Fibroblast of skin of left biceps (primary cell): Measurements from ENCODE around the gene TGFA.

ENCODE experiments used
- DNase-seq, 2 experiments: peaks; one replicate each; pipeline ENCODE4 v3.0.0-alpha.2; 2013; ENCODE audit warnings: low read depth in 2 of 2

TGFA gene

DNA sequence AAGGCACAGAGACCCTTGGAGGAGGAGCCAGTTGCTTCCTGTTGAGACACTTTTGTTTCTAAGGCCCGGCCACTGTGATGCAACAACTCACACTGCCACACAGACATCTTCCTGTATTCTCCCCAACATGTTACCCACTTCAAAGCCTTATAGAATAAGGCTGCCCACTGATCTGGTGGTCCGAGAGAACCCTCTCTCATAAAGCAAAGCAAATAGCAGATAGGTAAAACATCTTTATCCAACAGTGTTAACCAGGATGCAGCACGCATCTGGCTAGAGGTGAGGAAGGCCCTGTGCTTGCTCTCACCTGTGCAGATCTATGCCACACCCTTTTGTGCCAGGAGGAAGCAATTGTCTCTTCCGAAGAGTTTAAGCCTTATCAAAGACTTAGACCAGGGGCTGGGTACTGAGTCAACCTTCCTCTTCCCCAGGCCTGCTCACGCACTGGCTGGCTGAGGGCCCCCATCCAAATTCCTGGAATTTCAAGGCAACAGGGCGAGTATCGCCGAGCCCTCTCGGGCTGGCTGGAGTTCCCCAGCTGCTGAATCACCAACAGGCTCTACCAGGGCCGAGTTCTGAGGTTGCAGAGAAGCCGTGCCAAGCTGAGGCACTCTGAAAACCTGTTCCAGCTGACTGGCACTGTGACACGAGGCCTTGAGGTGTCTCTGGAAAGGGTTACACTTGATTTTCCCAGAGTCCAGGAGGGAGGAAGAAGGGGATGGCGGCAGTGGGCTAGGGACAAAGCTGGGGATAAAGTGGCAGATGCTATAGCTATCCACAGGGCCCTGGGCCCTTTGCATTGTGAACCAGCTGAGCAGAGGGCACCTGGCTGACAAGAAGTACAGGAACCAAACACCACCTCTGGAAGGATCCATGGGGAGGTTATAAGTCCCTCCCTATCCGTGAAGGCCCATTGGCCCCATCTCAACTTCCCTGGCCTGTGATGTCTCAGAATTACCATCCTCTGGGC, 29.3 kb downstream of the TGFA start:
- DNase-seq: peak in 1 of 2 experiments; percentile 25

DNA sequence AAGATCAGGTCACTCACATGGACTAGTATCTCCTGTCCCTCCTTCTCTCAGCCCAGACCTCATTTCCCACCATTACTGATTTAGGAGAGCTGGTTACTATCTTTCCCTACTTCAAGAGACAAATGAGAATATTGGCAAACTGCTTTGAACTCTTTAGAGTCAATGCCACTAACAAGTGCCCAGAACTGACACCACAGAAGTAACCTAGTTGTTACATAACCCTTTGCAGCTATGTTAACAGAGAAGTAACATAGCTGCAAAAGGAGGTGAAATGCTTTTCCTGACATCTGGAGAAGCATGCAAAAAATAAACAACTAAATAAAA, 30.0 kb downstream of the TGFA start:
- DNase-seq: no peak

DNA sequence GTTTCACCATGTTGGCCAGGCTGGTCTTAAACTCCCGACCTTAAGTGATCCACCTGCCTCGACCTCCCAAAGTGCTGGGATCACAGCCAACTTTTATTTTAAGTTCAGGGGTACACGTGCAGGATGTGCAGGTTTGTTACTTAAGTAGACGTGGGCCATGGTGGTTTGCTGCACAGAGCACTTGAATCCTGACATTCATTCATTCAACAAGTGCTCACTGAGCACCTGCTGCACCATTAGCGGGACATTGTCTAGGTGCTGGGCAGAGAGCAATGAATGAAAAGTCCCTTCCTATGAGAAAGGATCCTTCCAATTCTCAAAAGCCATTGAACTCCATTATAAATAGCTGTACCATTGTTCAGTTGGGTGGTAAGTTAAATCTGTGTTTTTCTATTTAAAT, 31.0 kb downstream of the TGFA start:
- DNase-seq: no peak

DNA sequence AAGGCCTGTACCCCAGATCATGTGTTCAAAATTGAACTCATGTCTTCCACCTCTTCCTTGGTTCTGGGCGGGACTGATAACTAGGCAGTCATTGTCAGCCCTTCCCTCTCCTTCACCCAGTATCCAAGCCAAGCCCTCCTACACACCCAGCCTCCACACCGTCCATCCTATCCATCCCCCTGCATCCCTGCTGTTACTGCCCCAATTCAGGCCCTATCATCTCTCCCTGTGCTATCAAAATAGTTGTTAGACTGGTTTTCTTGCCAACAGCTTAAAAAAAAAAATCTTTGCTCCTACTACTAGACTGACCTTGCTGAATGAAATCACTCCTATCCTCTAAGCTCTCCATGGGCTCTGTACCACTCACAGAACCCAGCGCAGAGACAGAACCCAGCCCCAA, 32.8 kb downstream of the TGFA start:
- DNase-seq: no peak

DNA sequence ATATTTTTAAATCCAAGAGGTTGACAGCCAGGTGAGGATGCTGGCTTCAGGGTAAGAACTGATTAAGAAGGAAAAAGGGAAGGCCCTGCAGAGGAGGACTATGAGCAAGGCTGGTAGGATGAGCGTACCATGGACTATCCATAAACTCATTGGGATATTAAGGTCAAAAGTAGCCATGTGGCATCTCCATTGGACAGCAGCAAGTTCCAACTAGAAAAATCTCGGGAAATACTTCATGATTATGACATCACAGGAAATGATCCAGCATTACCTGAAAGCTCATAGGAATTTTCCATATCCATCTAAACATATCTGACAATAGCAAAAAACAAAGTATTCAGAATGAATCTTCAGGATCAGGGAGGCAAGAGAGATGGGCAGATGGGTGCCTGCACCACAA, 34.2 kb downstream of the TGFA start:
- no peak for DNase-seq

DNA sequence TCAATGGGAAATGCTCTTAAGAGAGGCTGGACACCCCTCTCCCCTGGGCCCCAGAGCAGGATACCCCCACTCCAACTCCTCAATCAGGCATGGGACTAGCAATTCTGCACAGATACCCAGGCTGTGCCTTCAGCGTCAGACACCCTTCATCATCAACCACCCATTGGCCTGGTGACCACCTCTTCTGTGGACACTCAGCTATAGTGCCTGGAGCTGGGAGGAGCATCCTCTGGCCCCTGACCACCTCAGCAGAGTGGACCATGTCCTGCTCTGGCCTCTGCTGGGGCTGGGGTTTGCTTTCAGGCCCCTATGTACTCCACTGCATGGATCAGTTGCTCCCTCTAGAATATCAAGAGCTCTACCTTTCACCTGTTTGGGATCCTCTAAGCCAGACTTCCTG, 35.1 kb downstream of the TGFA start:
- no peak for DNase-seq

DNA sequence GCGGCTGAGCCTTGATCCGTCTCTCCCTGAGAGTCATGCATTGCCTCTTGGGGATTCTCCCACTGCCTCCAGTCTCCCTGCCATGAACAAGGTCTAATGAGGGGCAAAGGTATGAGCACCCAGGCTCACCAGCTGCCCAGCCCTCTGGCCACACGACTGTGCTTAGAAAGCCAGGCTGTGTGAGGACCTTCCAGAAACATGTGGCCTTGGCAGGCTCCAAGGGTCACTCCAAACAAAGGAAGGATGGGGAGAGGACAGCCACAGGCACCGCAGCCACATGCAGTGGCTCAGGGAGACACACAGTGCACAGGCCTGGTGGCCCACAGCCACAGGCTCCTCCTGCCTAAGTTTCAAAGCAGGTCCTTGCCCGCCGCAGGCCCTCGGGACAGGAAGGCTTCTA, 35.8 kb downstream of the TGFA start:
- DNase-seq: no peak

DNA sequence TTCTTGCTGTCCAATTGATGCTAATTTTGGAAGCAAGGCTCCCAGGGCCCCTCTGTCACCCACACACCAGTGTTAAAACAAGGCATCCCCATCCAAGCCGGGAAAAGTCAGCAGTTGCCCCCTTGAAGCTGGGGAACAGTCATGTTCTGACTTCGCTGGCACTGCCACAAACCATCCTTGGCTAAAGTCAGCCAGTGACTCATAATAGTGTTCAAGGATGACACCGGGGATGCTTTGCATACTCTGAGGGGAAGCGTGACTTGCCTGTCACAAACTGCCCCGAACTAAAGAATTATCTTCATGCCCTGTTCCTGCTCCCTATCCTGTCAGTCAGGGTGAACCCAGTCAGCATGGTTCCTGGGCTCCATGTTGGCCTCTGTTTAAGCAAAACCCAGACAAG, 37.0 kb downstream of the TGFA start:
- no peak for DNase-seq

DNA sequence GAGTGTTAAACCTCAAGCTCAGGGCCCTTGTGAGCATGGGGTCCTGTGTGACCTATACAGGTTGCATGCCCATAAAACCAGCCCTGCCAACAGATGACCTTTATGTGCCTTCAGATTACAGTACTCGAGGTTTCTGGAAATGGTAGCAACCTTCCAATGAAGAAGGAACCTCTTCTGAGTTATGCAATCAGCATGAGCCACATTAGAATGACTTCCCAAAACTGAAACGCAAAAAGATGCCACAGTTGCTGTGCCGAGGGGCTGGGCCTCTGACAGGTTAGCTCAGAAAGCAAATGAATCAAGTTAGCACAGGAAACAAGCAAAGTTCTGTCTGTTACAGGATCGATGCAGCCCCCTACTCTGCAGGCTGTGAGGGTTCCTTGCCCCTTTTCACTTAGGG, 37.7 kb downstream of the TGFA start:
- no peak for DNase-seq

DNA sequence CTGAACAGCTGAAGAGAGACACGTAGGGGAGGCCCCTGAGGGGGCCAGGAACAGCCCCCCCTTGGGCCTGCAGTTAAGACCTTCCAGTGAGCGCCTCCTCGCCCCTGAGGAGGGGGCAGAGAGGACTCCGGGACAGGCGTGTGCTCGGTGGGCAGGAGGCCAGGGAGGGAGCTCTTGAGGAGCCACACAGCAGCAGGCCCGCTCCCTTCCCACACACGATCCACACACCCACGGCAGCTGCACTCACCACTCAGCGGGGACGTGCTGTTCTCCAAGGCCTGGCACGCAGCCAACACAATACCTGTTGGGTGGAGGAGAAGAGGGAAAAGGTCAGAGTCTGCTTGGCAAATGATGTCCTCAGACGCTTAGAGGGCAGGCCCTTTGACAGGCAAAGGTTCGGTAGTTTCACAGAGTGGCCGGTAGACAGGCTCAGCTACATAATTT, 39.0 kb downstream of the TGFA start:
- no peak for DNase-seq

DNA sequence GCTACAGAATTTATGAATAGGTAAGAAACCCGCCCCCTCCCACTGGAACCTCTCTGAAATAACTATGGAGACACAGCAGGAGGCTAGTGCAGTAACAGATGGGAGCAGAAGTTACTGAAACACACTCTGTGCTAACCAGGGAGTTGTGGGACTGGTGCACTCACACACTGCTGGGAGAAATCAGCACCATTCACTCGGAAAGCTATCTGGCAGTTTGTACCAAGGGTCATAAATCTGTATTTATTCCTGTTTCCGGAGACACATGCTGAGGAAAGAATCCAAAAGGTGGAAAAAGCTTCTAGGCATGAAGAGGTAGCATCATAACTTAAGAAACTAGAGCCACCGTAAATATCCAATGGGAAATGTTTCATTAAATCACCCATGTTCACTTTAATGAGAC, 39.9 kb downstream of the TGFA start:
- no peak for DNase-seq

DNA sequence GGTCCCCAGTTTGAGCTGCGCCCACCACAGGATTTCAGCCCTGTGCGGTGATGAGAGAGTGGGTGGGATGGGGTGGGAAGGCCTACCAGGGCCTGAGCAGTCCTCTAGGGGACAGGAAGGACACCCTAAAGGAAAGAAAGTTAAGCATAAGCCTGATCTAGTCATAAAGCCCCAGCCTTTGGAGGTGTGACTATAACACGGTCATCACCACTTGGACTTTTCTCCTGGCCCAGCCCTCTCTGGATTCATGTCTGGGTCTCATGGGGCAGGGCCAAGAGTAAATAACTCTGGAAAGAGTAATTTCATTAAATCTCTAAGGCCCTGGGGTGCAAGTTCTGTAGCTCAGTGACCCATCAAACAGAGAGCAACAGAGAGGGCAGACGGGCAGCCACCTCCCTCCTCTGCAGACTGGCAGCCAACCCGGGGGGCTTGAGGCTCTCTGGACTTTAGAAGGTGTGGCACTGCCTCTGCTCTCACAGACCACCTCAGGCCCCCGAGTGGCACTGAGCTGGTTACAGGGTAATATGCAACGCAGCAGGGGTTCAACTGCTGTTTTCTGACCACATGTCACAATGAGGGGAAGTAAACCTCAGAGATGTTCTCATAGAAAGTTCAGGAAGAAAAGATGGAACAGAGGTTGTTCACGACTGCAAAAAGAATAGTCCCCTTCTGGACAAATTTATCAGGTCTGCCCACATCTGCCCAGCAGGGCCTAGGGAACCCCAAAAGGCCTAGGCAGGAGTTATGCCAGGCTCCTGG, 41.5 kb downstream of the TGFA start:
- DNase-seq: no peak

DNA sequence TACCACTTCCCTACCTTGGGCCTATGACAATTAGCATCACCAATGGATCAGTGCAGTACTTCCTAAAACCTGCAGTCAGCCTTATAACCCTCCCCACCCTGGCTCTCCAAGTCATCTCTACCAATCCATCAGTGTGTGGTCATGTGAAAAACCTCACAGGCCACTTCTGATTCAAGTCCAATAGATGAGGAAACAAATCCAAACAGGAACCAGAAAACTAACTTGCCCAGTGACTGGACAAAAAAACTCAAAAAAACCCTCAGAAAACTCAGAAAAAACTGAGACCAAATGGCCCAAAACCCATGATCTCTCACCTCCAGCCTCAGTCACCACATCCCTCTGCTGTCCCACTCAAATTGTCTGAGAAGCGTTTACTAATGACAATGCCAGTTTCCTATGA, 43.3 kb downstream of the TGFA start:
- no peak for DNase-seq

DNA sequence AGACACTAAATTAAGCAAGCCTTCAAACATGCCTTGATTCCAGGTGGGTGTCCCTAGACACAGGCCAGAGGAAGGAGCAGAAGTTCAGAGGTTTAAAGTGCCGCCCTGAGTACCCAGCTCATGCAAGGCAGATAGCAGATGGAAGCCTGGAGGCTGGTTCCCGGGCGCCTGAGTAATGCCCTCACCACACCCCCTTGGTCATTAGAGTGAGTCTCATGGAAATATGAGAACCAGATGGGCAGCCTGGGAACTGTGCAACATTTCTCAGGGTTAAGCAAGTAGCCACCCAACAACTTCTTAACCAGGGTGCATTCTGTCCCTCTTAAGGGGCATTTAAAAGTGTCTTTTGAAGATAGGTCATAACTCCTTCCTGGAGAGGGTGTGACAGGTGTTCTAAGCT, 44.1 kb downstream of the TGFA start:
- DNase-seq: no peak

DNA sequence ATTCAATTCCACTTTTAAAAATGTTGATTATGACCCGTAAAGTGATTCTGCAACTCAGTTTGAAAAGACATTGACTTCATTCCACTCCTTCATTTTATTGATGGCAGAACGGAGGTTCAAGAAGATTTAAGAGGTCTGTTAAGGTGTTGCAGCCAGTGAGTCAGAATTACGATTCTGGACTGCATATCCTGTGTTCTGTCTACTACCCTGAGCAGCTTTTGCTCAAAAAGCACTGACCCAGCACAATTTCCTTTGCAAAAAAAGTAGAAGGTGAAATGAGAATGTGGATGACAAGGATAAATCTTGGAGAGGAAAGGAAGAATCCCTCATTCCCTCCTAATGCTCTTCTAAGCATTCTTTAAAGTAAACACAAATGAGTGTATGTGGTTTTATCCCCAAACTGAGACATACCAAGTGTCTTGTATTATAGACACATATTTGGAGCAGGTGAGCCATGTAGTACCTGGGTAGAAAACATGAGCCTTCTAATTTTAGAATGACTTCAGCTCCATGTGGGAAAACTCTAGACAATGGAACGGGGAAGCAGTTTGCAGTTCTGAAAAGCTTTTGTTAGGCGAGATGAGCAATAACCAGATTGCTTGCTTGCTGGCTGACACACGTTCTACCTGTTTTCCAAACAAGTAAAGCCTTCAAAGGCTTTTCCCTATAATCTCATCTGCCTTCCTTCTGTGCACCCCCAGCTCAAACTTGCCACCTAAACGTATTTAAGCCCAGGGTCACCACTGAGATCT, 44.7 kb downstream of the TGFA start:
- DNase-seq: no peak

DNA sequence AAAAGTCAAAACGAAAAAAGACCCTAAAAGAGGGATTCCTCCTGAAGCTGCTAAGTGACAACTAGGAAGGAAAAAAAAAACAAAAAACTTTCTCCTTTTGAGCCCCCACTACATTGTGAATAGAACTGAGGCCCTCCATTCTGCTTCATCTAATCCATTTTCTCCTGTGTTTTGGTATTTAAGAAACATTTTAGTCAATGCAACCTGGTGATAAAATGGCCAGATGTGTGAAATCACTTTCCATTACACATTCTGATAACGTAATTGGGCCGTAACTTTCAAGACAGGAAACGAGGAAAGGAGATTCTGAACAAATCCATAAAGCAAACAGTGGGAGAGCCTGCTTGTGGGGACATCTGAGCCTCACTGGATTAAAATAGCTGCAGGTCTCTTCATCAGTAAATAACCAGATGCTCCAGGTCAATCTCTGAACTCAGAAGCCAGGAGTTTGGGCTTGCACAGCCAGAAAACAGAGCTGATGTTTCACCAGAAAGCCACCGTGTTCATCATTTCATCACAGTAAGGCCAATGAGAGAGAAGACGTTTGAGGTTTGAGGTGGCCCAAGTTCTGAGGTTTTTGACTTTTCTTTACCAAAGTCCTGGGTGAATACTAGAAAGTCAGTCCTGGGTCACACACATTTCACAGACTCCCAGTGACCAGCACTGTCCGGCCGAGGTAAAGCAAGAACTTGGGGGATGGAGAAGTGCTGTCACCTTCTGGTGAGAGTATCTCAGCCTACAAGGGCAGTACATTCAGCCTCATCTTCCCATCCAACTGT, 47.8 kb downstream of the TGFA start:
- DNase-seq: no peak

DNA sequence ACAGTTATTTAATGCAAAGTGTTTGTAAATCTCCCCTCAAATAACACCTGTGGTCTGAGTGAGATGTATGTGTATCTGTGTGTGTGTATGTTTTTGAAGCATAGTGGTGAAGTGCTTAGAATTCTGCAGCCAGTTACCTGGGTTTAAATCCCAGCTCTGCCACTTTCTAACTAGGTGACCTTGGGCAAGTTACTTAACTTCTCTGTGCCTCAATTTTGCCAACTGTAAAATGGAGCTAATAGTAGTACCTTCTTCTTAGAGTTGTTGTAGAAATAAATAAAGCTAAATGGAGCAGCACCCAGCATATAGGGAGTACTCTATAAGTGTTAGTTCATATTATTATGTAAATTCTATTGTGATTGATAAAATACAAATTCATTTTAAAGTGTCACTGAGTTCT, 48.9 kb downstream of the TGFA start:
- DNase-seq: no peak

DNA sequence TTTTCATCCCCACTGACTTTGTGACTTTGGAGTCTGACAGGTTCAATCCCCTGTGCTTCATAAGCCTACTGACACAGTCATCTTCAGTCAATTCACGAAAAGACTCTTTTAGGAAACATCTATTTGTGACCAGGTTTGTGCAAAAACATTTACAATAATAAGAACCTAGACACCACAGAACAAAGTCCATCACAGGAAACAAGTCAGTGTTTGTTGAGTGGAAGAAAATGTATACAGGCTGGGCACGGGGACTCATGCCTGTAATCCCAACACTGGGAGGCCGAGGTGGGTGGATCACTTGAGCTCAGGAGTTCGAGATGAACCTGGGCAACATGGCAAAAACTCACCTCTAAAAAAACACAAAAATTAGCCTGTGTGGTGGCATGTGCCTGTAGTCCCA, 49.7 kb downstream of the TGFA start:
- DNase-seq: no peak

DNA sequence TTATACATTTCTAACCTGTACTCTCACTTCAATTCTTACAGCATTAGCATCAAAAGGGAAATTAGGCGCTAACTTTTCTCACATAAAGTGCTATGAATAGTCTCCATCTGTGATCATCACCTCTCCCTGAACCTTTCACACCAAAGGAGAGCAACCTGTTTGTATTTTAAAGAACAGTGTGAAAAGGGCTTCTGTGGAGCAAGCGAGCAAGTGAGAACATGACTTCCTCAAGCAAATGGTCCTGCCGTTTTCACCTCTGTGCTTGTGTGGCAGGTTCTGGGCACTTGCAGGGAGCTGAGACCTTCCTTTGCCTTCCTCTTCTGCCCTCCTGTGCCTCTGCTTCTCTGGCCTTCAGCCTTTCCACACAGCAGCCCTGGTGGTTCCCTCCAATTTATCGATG, 51.9 kb downstream of the TGFA start:
- DNase-seq: no peak

DNA sequence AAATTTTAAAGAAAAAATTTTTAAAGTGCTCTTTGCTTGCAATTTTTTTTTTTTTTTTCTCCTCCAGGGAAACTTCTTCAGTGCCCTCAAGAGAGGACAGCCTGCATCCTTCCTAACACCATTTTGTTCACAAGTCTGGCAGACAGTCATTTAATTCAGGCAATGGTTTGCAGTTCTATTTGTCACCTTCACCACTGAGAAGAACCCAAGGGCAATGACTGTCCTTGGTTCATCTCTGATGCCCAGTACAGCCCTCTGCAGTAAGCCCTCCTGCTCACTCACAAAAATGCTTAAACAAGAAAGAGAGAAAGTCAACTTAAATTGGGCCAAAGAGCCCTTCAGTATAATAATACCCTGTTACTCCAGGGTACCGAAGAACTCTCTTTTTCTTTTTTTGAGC, 52.4 kb downstream of the TGFA start:
- DNase-seq: no peak

DNA sequence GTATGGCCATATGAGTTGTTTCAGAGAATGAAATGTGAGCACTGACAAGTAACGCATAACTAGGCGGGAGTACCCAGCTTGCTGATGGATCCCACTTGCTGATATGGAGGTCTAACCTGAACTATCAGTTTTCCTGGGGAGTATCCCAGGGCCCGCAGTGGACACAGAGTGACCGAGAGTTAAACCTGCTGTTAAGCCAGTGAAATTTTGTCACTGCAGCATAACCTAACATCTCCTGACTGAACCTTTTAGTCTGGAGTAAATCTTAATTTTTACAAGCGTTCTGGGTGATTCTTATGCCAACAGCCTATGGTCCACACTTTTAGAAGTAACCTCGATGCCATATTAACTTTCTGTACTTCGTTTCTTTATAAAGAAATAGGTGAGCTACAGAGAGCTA, 54.4 kb downstream of the TGFA start:
- no peak for DNase-seq

DNA sequence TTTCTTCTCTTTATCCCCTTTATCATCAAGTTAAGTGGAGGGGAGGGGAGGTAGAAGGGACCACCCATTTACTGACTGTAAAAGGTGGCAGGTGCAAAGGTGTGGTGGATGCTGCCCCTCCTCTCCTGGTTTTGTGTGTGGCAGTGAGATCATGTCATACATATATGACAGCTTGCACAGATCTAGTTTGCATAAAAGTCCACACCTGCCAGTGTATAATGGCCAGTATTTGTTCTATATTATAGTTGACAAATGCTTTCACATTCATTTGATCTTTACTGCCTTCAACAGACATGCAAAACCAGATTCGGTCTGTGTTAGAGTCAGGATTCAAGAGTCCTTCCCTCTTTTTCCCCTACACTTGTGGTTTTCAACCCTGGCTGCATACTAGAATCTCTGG, 55.1 kb downstream of the TGFA start:
- no peak for DNase-seq
